Endothelial cell of umbilical vein (primary cell): ENCODE measurements around the gene DERL3. TPM values are rescaled to one million over a fixed set of nuclear protein-coding genes. Genes with fewer than 3 reads are reported as not detected.

Experiments
- BruUV-seq: library from RNA; stranded (reverse); fragments of 400-500 nt; replicated peaks from 2 replicates; lab custom pipeline; 2021; lab: Mats Ljungman, UMichigan
- CTCF ChIA-PET: fragments of 300-600, 350-600 bp; sonication (Branson Sonifier 250); formaldehyde crosslinking; loops from one replicate; lab custom pipeline; 2021; ENCODE audit warnings: antibody characterized with exemption, inconsistent platforms; lab: Charles Lee
- POLR2A ChIA-PET: fragments of 300-600, 350-600 bp; sonication (Branson Sonifier 250); formaldehyde crosslinking; loops from one replicate; lab custom pipeline; 2021; ENCODE audit warnings: antibody characterized with exemption, inconsistent platforms; lab: Charles Lee
- DNase-seq: peaks from one replicate; pipeline ENCODE4 v3.0.0-alpha.2; 2011; ENCODE audit warnings: low read depth, low spot score
- FAIRE-seq: peaks from 2 replicates; lab custom pipeline; 2011; peaks lifted over from hg19 to GRCh38; lab: Jason Lieb, UNC
- H2AFZ ChIP-seq: 2 replicates; pipeline ENCODE4 v1.6.0; 2012; ENCODE audit warnings: low read depth, low read length, control low read depth, inconsistent platforms
- H3K27ac ChIP-seq: 2 replicates; pipeline ENCODE4 v1.5.1; 2011; ENCODE audit warnings: low read depth, mild to moderate bottlenecking, control low read depth, low read length, moderate library complexity; ENCODE audit not compliant: insufficient read depth
- H3K27me3 ChIP-seq, 2 experiments: 2 replicates each; pipeline versions ENCODE4 v1.6.0 to v1.6.1; 2011; ENCODE audit warnings: low read length in 2 of 2, mixed read lengths in 1 of 2; ENCODE audit not compliant: control insufficient read depth in 2 of 2, insufficient read depth in 2 of 2
- H3K36me3 ChIP-seq, 2 experiments: 2 replicates in 1 of 2; 3 replicates in 1 of 2; pipeline ENCODE4 v1.5.1; 2011; ENCODE audit warnings: low read length in 2 of 2, mild to moderate bottlenecking in 1 of 2, moderate library complexity in 1 of 2; ENCODE audit not compliant: control insufficient read depth in 2 of 2, insufficient read depth in 2 of 2; ENCODE audit errors: extremely low read depth in 1 of 2
- H3K4me1 ChIP-seq: 3 replicates; pipeline ENCODE4 v1.5.1; 2011; ENCODE audit warnings: mild to moderate bottlenecking, low read length; ENCODE audit not compliant: control insufficient read depth, insufficient read depth; ENCODE audit errors: extremely low read depth
- H3K4me2 ChIP-seq: 2 replicates; pipeline ENCODE4 v1.6.1; 2011; ENCODE audit warnings: low read length, control low read depth, mixed read lengths; ENCODE audit not compliant: insufficient read depth
- H3K4me3 ChIP-seq, 3 experiments: fragments of 200-600 bp in 1 of 3; sonication (generic), shearing (Covaris generic) in 1 of 3; replicated peaks in 1 of 3; 2 replicates each; pipeline ENCODE4 v1.5.1; 2011 to 2016; ENCODE audit warnings: control low read depth in 3 of 3, low read length in 3 of 3, mild to moderate bottlenecking in 2 of 3, inconsistent platforms in 1 of 3, low read depth in 1 of 3, moderate library complexity in 1 of 3; ENCODE audit not compliant: insufficient read depth in 1 of 3
- H3K79me2 ChIP-seq: 2 replicates; pipeline ENCODE4 v1.6.0; 2012; ENCODE audit warnings: low read length, inconsistent platforms; ENCODE audit not compliant: control insufficient read depth, insufficient read depth
- H3K9ac ChIP-seq: replicated peaks from 2 replicates; pipeline ENCODE3; 2011; ENCODE audit warnings: low read length, control low read depth; ENCODE audit not compliant: insufficient read depth; ENCODE audit errors: extremely low read depth
- H3K9me1 ChIP-seq: replicated peaks from 3 replicates; pipeline ENCODE4 v1.6.0; 2011; ENCODE audit warnings: mild to moderate bottlenecking, low read length; ENCODE audit not compliant: control insufficient read depth, insufficient read depth; ENCODE audit errors: extremely low read depth
- H3K9me3 ChIP-seq: replicated peaks from 2 replicates; pipeline ENCODE4 v1.5.1; 2012; ENCODE audit warnings: low read length, inconsistent platforms; ENCODE audit not compliant: control insufficient read depth, insufficient read depth
- H4K20me1 ChIP-seq: replicated peaks from 2 replicates; pipeline ENCODE3; 2011; ENCODE audit warnings: mild to moderate bottlenecking, low read length; ENCODE audit not compliant: control insufficient read depth, insufficient read depth; ENCODE audit errors: extremely low read depth
- EZH2 ChIP-seq: IDR thresholded peaks from 2 replicates; pipeline ENCODE4 v1.6.1; 2012; ENCODE audit warnings: borderline replicate concordance, low read depth, mild to moderate bottlenecking, moderate library complexity, low read length, inconsistent platforms; ENCODE audit not compliant: severe bottlenecking
- FOS ChIP-seq: IDR thresholded peaks from 2 replicates; pipeline ENCODE4 v1.6.1; 2011; ENCODE audit warnings: mild to moderate bottlenecking, low read length, moderate library complexity, borderline replicate concordance; ENCODE audit not compliant: insufficient read depth
- GATA2 ChIP-seq: IDR thresholded peaks from 2 replicates; pipeline ENCODE4 v1.7.0; 2011; ENCODE audit warnings: low read depth, mild to moderate bottlenecking, moderate library complexity, mixed read lengths, low read length; ENCODE audit not compliant: insufficient read length, insufficient read depth
- JUN ChIP-seq: IDR thresholded peaks from 2 replicates; pipeline ENCODE4 v1.6.1; 2011; ENCODE audit warnings: borderline replicate concordance, low read depth; ENCODE audit not compliant: insufficient read length, insufficient read depth
- MYC ChIP-seq: IDR thresholded peaks from one replicate; pipeline ENCODE4 v1.6.1; 2011; ENCODE audit warnings: mild to moderate bottlenecking, low read depth, low read length
- POLR2A ChIP-seq: IDR thresholded peaks from 2 replicates; pipeline ENCODE4 v1.6.1; 2012; ENCODE audit warnings: low read depth, mild to moderate bottlenecking, control low read depth, low read length
- POLR2AphosphoS5 ChIP-seq: IDR thresholded peaks from 2 replicates; pipeline ENCODE4 v1.6.1; 2012; ENCODE audit warnings: low read depth, mild to moderate bottlenecking, control low read depth, low read length, moderate library complexity; ENCODE audit not compliant: insufficient read depth
- dilution Hi-C: fragments of 300-500 bp; cut with MboI; formaldehyde crosslinking; loops from one replicate; pipeline ENCODE4 v1.15.0; 2019; ENCODE audit warnings: low sequenced_read_pairs; ENCODE audit not compliant: extremely low pct_ligation_motif_present
- intact Hi-C: fragments of 100-400 bp; cut with micrococcal nuclease; formaldehyde crosslinking; loops from one replicate; pipeline ENCODE4 v1.10.0; 2022
- polyA plus RNA-seq, 4 experiments: library from polyadenylated mRNA; depleted of rRNA in 3 of 4; stranded (reverse) in 3 of 4; unstranded in 1 of 4; fragments of >200 nt; gene quantifications; 2 replicates each; pipeline versions ENCODE4 v1.2.1 to v1.2.3, GENCODE V29; 2011 to 2012; ENCODE audit warnings: missing spikeins in 1 of 4
- total RNA-seq: library from RNA; stranded (reverse); gene quantifications from 2 replicates; pipeline ENCODE4 v1.2.3, GENCODE V29; 2021
- TF ChIP-seq, protein P1 (sequence below), 2 donors: IDR thresholded peaks; 1 replicate in 1 of 2; 2 replicates in 1 of 2; pipeline ENCODE4 v1.5.1; 2011; ENCODE audit warnings: low read length in 2 of 2, mild to moderate bottlenecking in 2 of 2, moderate library complexity in 2 of 2, control low read depth in 1 of 2, inconsistent platforms in 1 of 2, low read depth in 1 of 2; ENCODE audit not compliant: insufficient read depth in 1 of 2; ENCODE audit errors: extremely low read depth in 1 of 2
- TF ChIP-seq, protein P2 (sequence below): IDR thresholded peaks from 2 replicates; pipeline ENCODE4 v1.6.1; 2011; ENCODE audit not compliant: insufficient read depth, insufficient read length

Gene DERL3
- total and polyA plus RNA-seq, 2 donors (not counting 3 experiments of a cell fraction or from before 2014, with no cell fraction given), result 3.4 to 3.8 TPM

DNA sequence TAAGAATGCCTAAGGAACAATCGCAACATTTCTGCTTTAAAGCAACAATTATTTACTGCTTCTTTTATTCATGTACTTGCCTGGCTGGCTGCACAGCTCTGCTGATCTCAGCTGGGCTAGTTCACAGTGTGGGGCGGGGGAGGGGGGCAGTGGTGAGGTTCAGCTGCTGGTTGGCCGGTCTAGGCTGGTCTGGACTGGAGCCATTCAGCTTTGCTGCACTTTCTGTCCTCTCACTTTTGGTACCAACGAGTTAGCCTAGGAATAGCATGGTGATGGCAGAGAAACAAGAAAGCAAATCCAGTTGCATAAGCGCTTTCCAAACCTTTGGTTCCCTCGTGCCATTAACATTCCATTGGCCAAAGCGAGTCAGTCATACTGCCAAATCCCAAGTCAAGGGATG, 39.4 kb upstream of the DERL3 start:
- dilution Hi-C loops (no loop called here), intact Hi-C loops (no loop called here)
- DNase-seq (no peak), FAIRE-seq (no peak)
- no peaks in the 10 kb centered on the region for H3K79me2 ChIP-seq
- POLR2A ChIA-PET, result no interaction called here
- H3K9ac ChIP-seq, result no peak overlapping the region
- H3K9me1 ChIP-seq, result no peaks in the 10 kb centered on the region
- no peak overlapping the region for H3K4me3 ChIP-seq
- H3K36me3 ChIP-seq, result no peaks in the 10 kb centered on the region
- TF ChIP-seq FOS, result no peak
- H2AFZ ChIP-seq, result no peak overlapping the region
- no peaks in the 10 kb centered on the region for H4K20me1 ChIP-seq
- no TSS peak for BruUV-seq
- H3K27me3 ChIP-seq, result no peaks in the 10 kb centered on the region
- no peaks in the 10 kb centered on the region for H3K4me1 ChIP-seq
- no peak overlapping the region for H3K27ac ChIP-seq
- no peaks in the 10 kb centered on the region for H3K9me3 ChIP-seq
- CTCF ChIA-PET, result interaction anchor here (1.9 to 2.5 kb wide), 2 partner anchors 16 kb away, joined by 5 to 10 read pairs; partner anchors contain the start of gene MIF
- no peak overlapping the region for H3K4me2 ChIP-seq

DNA sequence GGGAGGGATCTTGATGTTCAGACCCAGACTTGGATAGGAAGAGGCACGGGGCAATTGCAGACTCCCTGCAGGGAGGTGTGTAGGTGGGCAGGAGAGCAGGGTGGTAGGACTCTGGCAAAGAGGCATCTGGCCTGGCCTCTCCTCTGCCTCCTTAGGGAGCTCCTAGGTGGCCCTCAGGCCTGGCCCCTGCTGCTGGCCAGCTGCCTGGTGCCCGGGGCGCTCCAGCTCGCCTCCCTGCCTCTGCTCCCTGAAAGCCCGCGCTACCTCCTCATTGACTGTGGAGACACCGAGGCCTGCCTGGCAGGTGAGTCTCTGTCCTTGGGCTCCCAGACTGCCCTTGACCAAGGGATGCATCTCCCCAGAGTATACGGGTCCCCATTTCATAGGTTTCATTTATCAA, 38.8 kb upstream of the DERL3 start:
- no peaks in the 10 kb centered on the region for H3K79me2 ChIP-seq
- no peak for FAIRE-seq
- CTCF ChIA-PET, result interaction anchor here (1.9 to 2.5 kb wide), 2 partner anchors 16 kb away, joined by 5 to 10 read pairs; partner anchors contain the start of gene MIF

More for the DNA sequence above, 38.8 kb upstream of the DERL3 start:
- no peaks in the 10 kb centered on the region for H3K9me3 ChIP-seq
- no peaks in the 10 kb centered on the region for H3K27me3 ChIP-seq
- no peak overlapping the region for H3K4me3 ChIP-seq
- H3K4me1 ChIP-seq, result no peaks in the 10 kb centered on the region
- intact Hi-C loops (no loop called here), dilution Hi-C loops (no loop called here)
- no peak overlapping the region for H2AFZ ChIP-seq
- no peak overlapping the region for H3K27ac ChIP-seq
- no peaks in the 10 kb centered on the region for H3K9me1 ChIP-seq
- no TSS peak for BruUV-seq
- H3K9ac ChIP-seq, result no peak overlapping the region
- H4K20me1 ChIP-seq, result no peaks in the 10 kb centered on the region
- no peak for DNase-seq
- POLR2A ChIA-PET, result no interaction called here
- no peaks in the 10 kb centered on the region for H3K36me3 ChIP-seq
- TF ChIP-seq FOS, result no peak
- TF ChIP-seq, protein P1, sequence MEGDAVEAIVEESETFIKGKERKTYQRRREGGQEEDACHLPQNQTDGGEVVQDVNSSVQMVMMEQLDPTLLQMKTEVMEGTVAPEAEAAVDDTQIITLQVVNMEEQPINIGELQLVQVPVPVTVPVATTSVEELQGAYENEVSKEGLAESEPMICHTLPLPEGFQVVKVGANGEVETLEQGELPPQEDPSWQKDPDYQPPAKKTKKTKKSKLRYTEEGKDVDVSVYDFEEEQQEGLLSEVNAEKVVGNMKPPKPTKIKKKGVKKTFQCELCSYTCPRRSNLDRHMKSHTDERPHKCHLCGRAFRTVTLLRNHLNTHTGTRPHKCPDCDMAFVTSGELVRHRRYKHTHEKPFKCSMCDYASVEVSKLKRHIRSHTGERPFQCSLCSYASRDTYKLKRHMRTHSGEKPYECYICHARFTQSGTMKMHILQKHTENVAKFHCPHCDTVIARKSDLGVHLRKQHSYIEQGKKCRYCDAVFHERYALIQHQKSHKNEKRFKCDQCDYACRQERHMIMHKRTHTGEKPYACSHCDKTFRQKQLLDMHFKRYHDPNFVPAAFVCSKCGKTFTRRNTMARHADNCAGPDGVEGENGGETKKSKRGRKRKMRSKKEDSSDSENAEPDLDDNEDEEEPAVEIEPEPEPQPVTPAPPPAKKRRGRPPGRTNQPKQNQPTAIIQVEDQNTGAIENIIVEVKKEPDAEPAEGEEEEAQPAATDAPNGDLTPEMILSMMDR (IDR thresholded peaks at IDR 0.05; ENCODE audit: extremely low read depth in 1 of 2, insufficient read depth in 1 of 2, low read depth in 1 of 2, low read length in 2 of 2), result no peak
- no peak for TF ChIP-seq POLR2A
- no peak for TF ChIP-seq POLR2AphosphoS5
- TF ChIP-seq GATA2, result no peak
- TF ChIP-seq MYC, result no peak
- TF ChIP-seq, protein P2, sequence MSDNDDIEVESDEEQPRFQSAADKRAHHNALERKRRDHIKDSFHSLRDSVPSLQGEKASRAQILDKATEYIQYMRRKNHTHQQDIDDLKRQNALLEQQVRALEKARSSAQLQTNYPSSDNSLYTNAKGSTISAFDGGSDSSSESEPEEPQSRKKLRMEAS, result no peak
- TF ChIP-seq JUN, result no peak
- no peak for TF ChIP-seq EZH2
- H3K4me2 ChIP-seq, result no peak overlapping the region
